ENCODE results near the gene PNKD. TPM values are rescaled to one million over a fixed set of nuclear protein-coding genes. Genes with fewer than 3 reads are reported as not detected.
"Not testable (repeated sequence)": the region's sequence is repeated elsewhere in the genome, so short reads cannot be mapped to it uniquely, and the experiment has no call there.

Gene PNKD
- total and polyA plus RNA-seq, 7 experiments from 2014 or later, result 18.5 to 108 (median 37.6) TPM

- peaks cover 19 to 28% of the 10 kb centered on the region in 2 donors for H3K4me1 ChIP-seq (ENCODE audit: control insufficient read depth in 2 of 2, insufficient read depth in 2 of 2, low read length in 2 of 2)
- H3K27ac Mint-ChIP-seq, result peak overlapping the region in 8 of 9 donors; percentile 95 to 100 (median 98)
Observed at GRCh38 chr2:218314764-218315163, 44.4 kb downstream of the PNKD start.

GRCh38 chr2:218315397-218315796, 45.1 kb downstream of the PNKD start:
- ChIA-PET POLR2A (interaction anchor here (0.6 to 3.9 kb wide), 12 partner anchors 9 to 86 kb away, joined by 3 to 25 read pairs (median 6); no protein-coding TSS in a partner anchor), CTCF (interaction anchor here (1.0 to 2.6 kb wide), 6 partner anchors 8 to 81 kb away, joined by 3 to 19 read pairs (median 8); partner anchors contain the start of gene CATIP)
- no peak overlapping the region for H3K4me3 ChIP-seq (ENCODE audit: low read length)

More at GRCh38 chr2:218314764-218315163, 44.4 kb downstream of the PNKD start:
- H3K4me3 Mint-ChIP-seq; H3K9me3 ChIP-seq (ENCODE audit: control insufficient read depth in 2 of 3, low read length in 3 of 3); H3K36me3 ChIP-seq (ENCODE audit: control insufficient read depth in 2 of 3, insufficient read depth in 3 of 3, low read length in 3 of 3); H3K4me3 ChIP-seq (ENCODE audit: low read length); ATAC-seq; H3K27me3 Mint-ChIP-seq; H3K27me3 ChIP-seq (ENCODE audit: control insufficient read depth in 2 of 2, insufficient read depth in 2 of 2, low read length in 2 of 2); H3K9me3 Mint-ChIP-seq; H3K27ac ChIP-seq (ENCODE audit: low read depth, low read length); intact Hi-C loops (cut with micrococcal nuclease); DNase-seq: not testable (repeated sequence)
- POLR2A ChIA-PET, result interaction anchor here (1.4 to 2.9 kb wide), 4 partner anchors 12 to 86 kb away, joined by 3 to 13 read pairs (median 9); no protein-coding TSS in a partner anchor
- CTCF ChIA-PET, result interaction anchor here (1.0 to 2.6 kb wide), 3 partner anchors 11 to 43 kb away, joined by 3 to 12 read pairs (median 3); partner anchors contain the start of gene CATIP
- H3K4me1 Mint-ChIP-seq, result peaks cover 23 to 50% (median 42%) of the 10 kb centered on the region in 7 donors
- peaks cover 0 to 15% (median 3%) of the 10 kb centered on the region in 5 donors for H3K36me3 Mint-ChIP-seq

GRCh38 chr2:218317303-218317630, 46.9 kb downstream of the PNKD start:
- peaks cover 0 to 2% (median 0%) of the 10 kb centered on the region in 11 donors for H3K9me3 Mint-ChIP-seq
- Histone ChIP-seq H3K9me3 (ENCODE audit: control insufficient read depth in 2 of 3, low read length in 3 of 3) (no peaks in the 10 kb centered on the region), H3K27ac (ENCODE audit: low read depth, low read length) (peak overlapping the region; percentile 69), H3K27me3 (ENCODE audit: control insufficient read depth in 2 of 2, insufficient read depth in 2 of 2, low read length in 2 of 2) (no peaks in the 10 kb centered on the region), H3K36me3 (ENCODE audit: control insufficient read depth in 2 of 3, insufficient read depth in 3 of 3, low read length in 3 of 3) (no peaks in the 10 kb centered on the region), H3K4me3 (ENCODE audit: low read length) (peak overlapping the region; percentile 29), H3K4me1 (ENCODE audit: control insufficient read depth in 2 of 2, insufficient read depth in 2 of 2, low read length in 2 of 2) (peaks cover 19 to 38% of the 10 kb centered on the region in 2 donors)
- POLR2A ChIA-PET, result interaction anchor here (0.6 to 3.9 kb wide), 16 partner anchors 8 to 342 kb away, joined by 3 to 25 read pairs (median 4); partner anchors contain the start of genes ARPC2, BCS1L and ZNF142
- ATAC-seq, result no peak
- no peak for DNase-seq
- peaks cover 0 to 15% (median 3%) of the 10 kb centered on the region in 5 donors for H3K36me3 Mint-ChIP-seq
- intact Hi-C loops (cut with micrococcal nuclease), result no loop called here
- peaks cover 30 to 70% (median 63%) of the 10 kb centered on the region in 7 donors for H3K4me1 Mint-ChIP-seq
- peak overlapping the region; percentile 12 to 88 (median 82) for H3K4me3 Mint-ChIP-seq
- peak overlapping the region; percentile 95 to 100 (median 97) for H3K27ac Mint-ChIP-seq
- peaks cover 0 to 1% (median 0%) of the 10 kb centered on the region in 5 donors for H3K27me3 Mint-ChIP-seq
- CTCF ChIA-PET, result interaction anchor here (0.6 to 2.6 kb wide), 8 partner anchors 10 to 44 kb away, joined by 3 to 19 read pairs (median 3); partner anchors contain the start of gene CATIP

More at GRCh38 chr2:218315397-218315796, 45.1 kb downstream of the PNKD start:
- no peaks in the 10 kb centered on the region for H3K27me3 Mint-ChIP-seq
- ATAC-seq (no peak), DNase-seq (no peak)
- Histone ChIP-seq H3K36me3 (ENCODE audit: control insufficient read depth in 2 of 3, insufficient read depth in 3 of 3, low read length in 3 of 3) (no peaks in the 10 kb centered on the region), H3K9me3 (ENCODE audit: control insufficient read depth in 2 of 3, low read length in 3 of 3) (no peaks in the 10 kb centered on the region), H3K4me1 (ENCODE audit: control insufficient read depth in 2 of 2, insufficient read depth in 2 of 2, low read length in 2 of 2) (peaks cover 19 to 28% of the 10 kb centered on the region in 2 donors), H3K27ac (ENCODE audit: low read depth, low read length) (peak overlapping the region; percentile 69), H3K27me3 (ENCODE audit: control insufficient read depth in 2 of 2, insufficient read depth in 2 of 2, low read length in 2 of 2) (no peaks in the 10 kb centered on the region)
- H3K36me3 Mint-ChIP-seq, result peaks cover 0 to 15% (median 3%) of the 10 kb centered on the region in 5 donors
- H3K4me1 Mint-ChIP-seq, result peaks cover 24 to 56% (median 49%) of the 10 kb centered on the region in 7 donors
- intact Hi-C loops (cut with micrococcal nuclease), result no loop called here
- H3K4me3 Mint-ChIP-seq, result peak overlapping the region in 2 of 10 donors; percentile 83 to 87
- H3K27ac Mint-ChIP-seq, result peak overlapping the region in 8 of 9 donors; percentile 95 to 100 (median 98)
- H3K9me3 Mint-ChIP-seq, result peaks cover 0 to 2% (median 0%) of the 10 kb centered on the region in 11 donors

DNA sequence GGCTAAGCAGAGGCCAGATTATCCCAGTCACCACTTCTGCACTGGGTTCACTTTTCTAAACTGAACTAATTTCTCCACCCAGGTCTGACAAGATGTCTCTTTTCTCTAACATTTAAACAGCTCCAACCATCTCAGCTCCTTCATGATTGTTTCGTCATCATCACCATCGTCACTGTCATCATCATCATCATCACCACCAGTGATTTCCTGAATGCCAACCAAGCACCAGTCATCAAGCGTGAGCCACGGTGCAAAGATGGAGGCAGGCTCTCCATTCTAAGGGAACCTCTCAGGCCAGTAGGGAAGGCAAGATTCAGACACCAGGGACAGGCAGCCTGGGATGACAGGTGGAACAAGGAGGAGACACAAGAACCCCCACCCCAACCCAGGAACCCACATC, 47.5 kb downstream of the PNKD start:
- DNase-seq (no peak), ATAC-seq (no peak)
- H3K27me3 Mint-ChIP-seq, result peaks cover 0 to 6% (median 0%) of the 10 kb centered on the region in 5 donors
- CTCF ChIA-PET, result interaction anchor here (1.0 to 1.1 kb wide), 3 partner anchors 16 to 38 kb away, joined by 3 read pairs; no protein-coding TSS in a partner anchor
- peak overlapping the region in 7 of 10 donors; percentile 3 to 88 (median 80) for H3K4me3 Mint-ChIP-seq
- H3K4me1 ChIP-seq (ENCODE audit: control insufficient read depth in 2 of 2, insufficient read depth in 2 of 2, low read length in 2 of 2), result peaks cover 19 to 43% of the 10 kb centered on the region in 2 donors
- POLR2A ChIA-PET, result interaction anchor here (1.0 to 3.9 kb wide), 12 partner anchors 8 to 342 kb away, joined by 3 to 25 read pairs (median 4); partner anchors contain the start of genes ARPC2, BCS1L and ZNF142
- no peak overlapping the region for H3K4me3 ChIP-seq (ENCODE audit: low read length)
- peak overlapping the region; percentile 54 to 100 (median 97) for H3K27ac Mint-ChIP-seq
- H3K9me3 Mint-ChIP-seq, result peaks cover 0 to 2% (median 0%) of the 10 kb centered on the region in 11 donors
- H3K36me3 ChIP-seq (ENCODE audit: control insufficient read depth in 2 of 3, insufficient read depth in 3 of 3, low read length in 3 of 3), result no peaks in the 10 kb centered on the region
- H3K27me3 ChIP-seq (ENCODE audit: control insufficient read depth in 2 of 2, insufficient read depth in 2 of 2, low read length in 2 of 2), result no peaks in the 10 kb centered on the region
- no peaks in the 10 kb centered on the region for H3K9me3 ChIP-seq (ENCODE audit: control insufficient read depth in 2 of 3, low read length in 3 of 3)
- H3K36me3 Mint-ChIP-seq, result peaks cover 0 to 15% (median 3%) of the 10 kb centered on the region in 5 donors
- intact Hi-C loops (cut with micrococcal nuclease), result no loop called here
- peaks cover 33 to 74% (median 67%) of the 10 kb centered on the region in 7 donors for H3K4me1 Mint-ChIP-seq
- H3K27ac ChIP-seq (ENCODE audit: low read depth, low read length), result peak overlapping the region; percentile 69

DNA sequence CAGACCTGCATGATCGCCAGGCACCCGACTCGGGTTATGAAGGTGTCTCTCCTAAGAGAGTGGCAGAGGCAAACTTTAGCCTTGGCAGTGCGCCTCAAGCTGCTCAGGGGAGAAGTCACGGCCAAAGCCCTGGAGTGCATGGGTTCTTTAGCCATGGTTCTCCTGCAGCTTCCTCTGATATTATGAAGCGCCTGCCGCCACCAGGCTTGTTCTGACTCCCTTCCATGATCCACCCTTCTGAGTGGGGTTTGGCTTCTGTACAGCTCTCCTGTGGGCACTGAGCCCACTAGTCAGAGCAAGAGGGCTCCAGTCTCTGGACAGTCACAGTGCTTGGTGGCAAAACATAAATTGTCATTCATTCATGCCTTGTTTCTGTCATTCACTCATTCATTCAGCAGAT, 47.9 kb downstream of the PNKD start:
- Mint-ChIP-seq H3K36me3 (peaks cover 0 to 15% (median 3%) of the 10 kb centered on the region in 5 donors), H3K27me3 (peaks cover 0 to 6% (median 0%) of the 10 kb centered on the region in 5 donors), H3K4me3 (peak overlapping the region in 6 of 10 donors; percentile 21 to 88 (median 80)), H3K27ac (peak overlapping the region in 8 of 9 donors; percentile 95 to 100 (median 98)), H3K9me3 (peaks cover 0 to 2% (median 0%) of the 10 kb centered on the region in 11 donors), H3K4me1 (peaks cover 33 to 74% (median 67%) of the 10 kb centered on the region in 7 donors)
- H3K4me1 ChIP-seq (ENCODE audit: control insufficient read depth in 2 of 2, insufficient read depth in 2 of 2, low read length in 2 of 2), result peaks cover 19 to 43% of the 10 kb centered on the region in 2 donors
- no peak for ATAC-seq
- no peak for DNase-seq
- H3K27ac ChIP-seq (ENCODE audit: low read depth, low read length), result no peak overlapping the region
- no peaks in the 10 kb centered on the region for H3K27me3 ChIP-seq (ENCODE audit: control insufficient read depth in 2 of 2, insufficient read depth in 2 of 2, low read length in 2 of 2)
- intact Hi-C loops (cut with micrococcal nuclease), result no loop called here
- H3K36me3 ChIP-seq (ENCODE audit: control insufficient read depth in 2 of 3, insufficient read depth in 3 of 3, low read length in 3 of 3), result no peaks in the 10 kb centered on the region
- ChIA-PET CTCF (interaction anchor here (1.0 to 1.1 kb wide), 2 partner anchors 16 to 38 kb away, joined by 3 read pairs; no protein-coding TSS in a partner anchor), POLR2A (interaction anchor here (1.0 to 3.9 kb wide), 8 partner anchors 9 to 341 kb away, joined by 3 to 25 read pairs (median 4); partner anchors contain the start of genes ARPC2, BCS1L and ZNF142)
- no peaks in the 10 kb centered on the region for H3K9me3 ChIP-seq (ENCODE audit: control insufficient read depth in 2 of 3, low read length in 3 of 3)
- H3K4me3 ChIP-seq (ENCODE audit: low read length), result no peak overlapping the region

GRCh38 chr2:218319813-218320365, 49.6 kb downstream of the PNKD start:
- Mint-ChIP-seq H3K9me3 (peaks cover 0 to 2% (median 0%) of the 10 kb centered on the region in 11 donors), H3K36me3 (peaks cover 0 to 15% (median 3%) of the 10 kb centered on the region in 5 donors), H3K4me1 (peaks cover 43 to 83% (median 78%) of the 10 kb centered on the region in 7 donors), H3K27ac (peak overlapping the region in 7 of 9 donors; percentile 5 to 85 (median 71)), H3K27me3 (peaks cover 0 to 21% (median 0%) of the 10 kb centered on the region in 5 donors), H3K4me3 (peak overlapping the region in 4 of 10 donors; percentile 7 to 37 (median 26))
- no peaks in the 10 kb centered on the region for H3K27me3 ChIP-seq (ENCODE audit: control insufficient read depth in 2 of 2, insufficient read depth in 2 of 2, low read length in 2 of 2)
- ATAC-seq (no peak), DNase-seq (no peak)
- H3K4me1 ChIP-seq (ENCODE audit: control insufficient read depth in 2 of 2, insufficient read depth in 2 of 2, low read length in 2 of 2), result peaks cover 29 to 52% of the 10 kb centered on the region in 2 donors
- H3K9me3 ChIP-seq (ENCODE audit: control insufficient read depth in 2 of 3, low read length in 3 of 3), result no peaks in the 10 kb centered on the region
- H3K27ac ChIP-seq (ENCODE audit: low read depth, low read length), result no peak overlapping the region
- H3K36me3 ChIP-seq (ENCODE audit: control insufficient read depth in 2 of 3, insufficient read depth in 3 of 3, low read length in 3 of 3), result no peaks in the 10 kb centered on the region
- POLR2A ChIA-PET, result interaction anchor here (0.6 to 1.5 kb wide), 3 partner anchors 36 to 329 kb away, joined by 3 to 6 read pairs (median 3); no protein-coding TSS in a partner anchor
- intact Hi-C loops (cut with micrococcal nuclease), result loop anchor here in 1 of 2 donors (5.0 kb wide), 1 partner anchor 37 kb away; the partner anchor contains the start of gene CATIP
- H3K4me3 ChIP-seq (ENCODE audit: low read length), result no peak overlapping the region
- CTCF ChIA-PET, result interaction anchor here (0.7 to 1.0 kb wide), 2 partner anchors 30 to 70 kb away, joined by 3 read pairs; no protein-coding TSS in a partner anchor
